ENCODE measurements around the gene FAM174B.

Gene FAM174B

GRCh38 chr15:92664178-92664900 lies 8.8 kb upstream of the FAM174B start:
- no peak for DNase-seq

GRCh38 chr15:92663250-92663951 lies 7.8 kb upstream of the FAM174B start:
- no peak for DNase-seq

GRCh38 chr15:92662762-92663161 lies 7.2 kb upstream of the FAM174B start:
- no peak for DNase-seq

GRCh38 chr15:92661956-92662355 lies 6.4 kb upstream of the FAM174B start:
- no peak for DNase-seq

GRCh38 chr15:92661069-92661468 lies 5.5 kb upstream of the FAM174B start:
- no peak for DNase-seq

GRCh38 chr15:92657486-92657885 lies 1.9 kb upstream of the FAM174B start:
- DNase-seq: no peak

GRCh38 chr15:92656089-92656488 lies 514 bp upstream of the FAM174B start:
- DNase-seq: no peak

GRCh38 chr15:92654662-92655061 lies 913 bp downstream of the FAM174B start:
- no peak for DNase-seq

GRCh38 chr15:92653836-92654539 lies 1.6 kb downstream of the FAM174B start:
- DNase-seq: no peak

GRCh38 chr15:92653366-92653765 lies 2.2 kb downstream of the FAM174B start:
- no peak for DNase-seq

GRCh38 chr15:92652576-92652966 lies 3.0 kb downstream of the FAM174B start:
- no peak for DNase-seq

GRCh38 chr15:92651877-92652575 lies 3.5 kb downstream of the FAM174B start:
- no peak for DNase-seq

- DNase-seq: no peak
Observed at GRCh38 chr15:92650966-92651365, 4.6 kb downstream of the FAM174B start.

GRCh38 chr15:92650256-92650655 lies 5.3 kb downstream of the FAM174B start:
- no peak for DNase-seq

GRCh38 chr15:92648190-92648875 lies 7.2 kb downstream of the FAM174B start:
- no peak for DNase-seq

GRCh38 chr15:92647467-92648163 lies 8.0 kb downstream of the FAM174B start:
- DNase-seq: no peak

GRCh38 chr15:92646216-92646615 lies 9.4 kb downstream of the FAM174B start:
- no peak for DNase-seq

- no peak for DNase-seq
Observed at GRCh38 chr15:92645731-92646130, 9.8 kb downstream of the FAM174B start.

GRCh38 chr15:92645051-92645631 lies 10.4 kb downstream of the FAM174B start:
- no peak for DNase-seq

GRCh38 chr15:92643849-92644815 lies 11.4 kb downstream of the FAM174B start:
- no peak for DNase-seq

Measured in CD4-positive, alpha-beta T cell treated with Interferon alpha-2 for 1 hour (primary cell).